Measurements from ENCODE around the gene MYOZ3. TPM values are rescaled to one million over a fixed set of nuclear protein-coding genes. Genes with fewer than 3 reads are reported as not detected.

The MYOZ3 gene
- total RNA-seq, 4 donors from 2014 or later: 4.8 to 12.6 (median 11.3) TPM

- no peak for TF ChIP-seq POLR2A (IDR thresholded peaks at IDR 0.05)
- no peak for TF ChIP-seq CTCF (IDR thresholded peaks at IDR 0.05 in 4 of 5, conservative IDR thresholded peaks at IDR 0.05 in 1 of 5)
- DNase-seq: no peak
Observed at GRCh38 chr5:150630016-150630415, 31.0 kb upstream of the MYOZ3 start.

GRCh38 chr5:150630461-150631325 lies 30.4 kb upstream of the MYOZ3 start:
- Histone ChIP-seq H3K9me3 (no peaks in the 10 kb centered on the region), H3K4me1 (peaks cover 80 to 95% of the 10 kb centered on the region in 2 donors), H3K27me3 (no peaks in the 10 kb centered on the region), H3K4me3 (no peak overlapping the region), H3K27ac (peak overlapping the region; percentile 96 to 100 (median 100)), H3K36me3 (no peaks in the 10 kb centered on the region)
- intact Hi-C loops (cut with DNase I; ENCODE audit: low total_unique reads) (loop anchor here (10.0 kb wide), 1 partner anchor 826 kb away; no protein-coding TSS in a partner anchor), in situ Hi-C loops (cut with MboI; ENCODE audit: low sequenced_read_pairs in 4 of 4) (no loop called here)
- DNase-seq: peak; percentile 75 to 93
- peak; percentile 42 to 59 for ATAC-seq
- TF ChIP-seq POLR2A (IDR thresholded peaks at IDR 0.05) (no peak), CTCF (IDR thresholded peaks at IDR 0.05 in 4 of 5, conservative IDR thresholded peaks at IDR 0.05 in 1 of 5) (no peak)

More at GRCh38 chr5:150630016-150630415, 31.0 kb upstream of the MYOZ3 start:
- Histone ChIP-seq H3K27me3 (no peaks in the 10 kb centered on the region), H3K4me1 (peaks cover 75 to 90% of the 10 kb centered on the region in 2 donors), H3K36me3 (no peaks in the 10 kb centered on the region), H3K27ac (peak overlapping the region; percentile 96 to 100 (median 100)), H3K4me3 (no peak overlapping the region), H3K9me3 (no peaks in the 10 kb centered on the region)
- ATAC-seq: no peak
- intact Hi-C loops (cut with DNase I; ENCODE audit: low total_unique reads): loop anchor here (10.0 kb wide), 1 partner anchor 825 kb away; no protein-coding TSS in a partner anchor
- in situ Hi-C loops (cut with MboI; ENCODE audit: low sequenced_read_pairs in 4 of 4): no loop called here

DNA sequence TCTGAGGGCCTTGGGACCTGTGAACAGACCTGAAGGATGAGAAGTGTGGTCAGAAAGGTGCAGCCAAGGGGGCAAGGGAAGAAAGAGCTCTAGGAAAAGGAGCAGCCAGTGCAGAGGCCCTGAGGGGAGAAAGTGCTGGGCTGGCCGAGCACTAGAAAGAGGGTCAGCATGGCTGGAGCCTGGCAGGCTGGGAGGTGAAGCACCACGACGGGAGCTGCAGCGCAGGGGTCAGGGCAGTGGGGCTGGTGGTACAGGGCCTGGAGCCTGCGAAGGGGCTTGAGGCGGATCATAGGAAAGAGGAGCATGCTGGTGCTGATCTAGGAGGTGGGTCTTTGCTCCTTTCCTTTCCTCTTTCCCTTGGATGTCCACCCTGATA lies 29.7 kb upstream of the MYOZ3 start:
- peak overlapping the region; percentile 96 to 100 (median 100) for H3K27ac ChIP-seq
- no peak for TF ChIP-seq CTCF (IDR thresholded peaks at IDR 0.05 in 4 of 5, conservative IDR thresholded peaks at IDR 0.05 in 1 of 5)
- no peak for TF ChIP-seq POLR2A (IDR thresholded peaks at IDR 0.05)
- in situ Hi-C loops (cut with MboI; ENCODE audit: low sequenced_read_pairs in 4 of 4) (no loop called here), intact Hi-C loops (cut with DNase I; ENCODE audit: low total_unique reads) (loop anchor here (10.0 kb wide), 1 partner anchor 827 kb away; no protein-coding TSS in a partner anchor)
- ATAC-seq: no peak
- H3K36me3 ChIP-seq: no peaks in the 10 kb centered on the region
- no peaks in the 10 kb centered on the region for H3K27me3 ChIP-seq
- no peaks in the 10 kb centered on the region for H3K9me3 ChIP-seq
- no peak overlapping the region for H3K4me3 ChIP-seq
- peaks cover 81 to 95% of the 10 kb centered on the region in 2 donors for H3K4me1 ChIP-seq
- DNase-seq: no peak

DNA sequence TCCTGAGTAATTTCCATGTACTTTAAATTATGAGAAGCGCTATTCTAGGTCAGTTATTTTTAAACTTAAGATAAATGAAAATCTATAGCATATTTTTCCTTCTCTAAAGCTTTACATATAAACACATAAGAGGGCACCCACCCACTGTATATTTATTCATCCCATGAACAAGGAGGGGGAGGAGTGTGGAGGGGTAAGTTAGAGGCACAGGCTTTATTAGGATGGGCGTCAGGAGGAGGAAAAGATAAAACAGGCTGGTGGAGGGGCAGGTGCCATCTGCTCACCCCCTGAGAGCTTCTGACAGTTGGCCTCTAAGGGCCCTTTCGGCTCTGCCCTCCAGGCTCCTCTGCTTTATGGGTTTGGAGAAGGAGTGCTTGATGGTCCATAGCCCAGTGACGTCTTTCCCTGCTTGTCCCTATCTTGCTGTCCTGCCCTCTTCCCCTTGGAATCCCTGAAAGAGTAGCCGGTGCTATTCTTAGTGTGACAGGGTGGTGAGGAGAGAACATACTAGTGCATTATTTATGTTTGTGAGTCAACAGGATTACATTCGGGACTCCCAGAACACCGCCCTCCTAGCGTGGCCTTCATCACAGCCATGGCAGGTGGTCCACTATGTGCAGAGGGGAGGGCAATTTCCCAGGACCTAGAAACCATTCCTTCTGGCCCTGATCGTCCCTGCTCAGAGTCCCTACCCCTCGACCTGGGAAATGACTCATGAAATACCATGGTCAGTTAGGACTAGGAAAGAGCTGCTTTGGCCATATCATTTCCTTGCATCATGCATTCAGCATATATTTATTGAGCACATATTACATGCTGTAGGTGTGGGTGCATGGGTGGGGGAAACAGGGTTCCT lies 28.5 kb upstream of the MYOZ3 start:
- peak; percentile 76 to 86 for DNase-seq
- Histone ChIP-seq H3K27ac (peak overlapping the region; percentile 96 to 100 (median 100)), H3K27me3 (no peaks in the 10 kb centered on the region), H3K4me3 (no peak overlapping the region), H3K4me1 (peaks cover 81 to 95% of the 10 kb centered on the region in 2 donors), H3K9me3 (no peaks in the 10 kb centered on the region), H3K36me3 (no peaks in the 10 kb centered on the region)
- peak; percentile 2 to 71 for TF ChIP-seq POLR2A (IDR thresholded peaks at IDR 0.05)
- TF ChIP-seq CTCF (IDR thresholded peaks at IDR 0.05 in 4 of 5, conservative IDR thresholded peaks at IDR 0.05 in 1 of 5): no peak
- peak; percentile 82 to 84 for ATAC-seq
- intact Hi-C loops (cut with DNase I; ENCODE audit: low total_unique reads): loop anchor here (1.0 to 10.0 kb wide), 2 partner anchors 22 to 828 kb away; no protein-coding TSS in a partner anchor
- in situ Hi-C loops (cut with MboI; ENCODE audit: low sequenced_read_pairs in 4 of 4): no loop called here
